HG03565 (cell line): ENCODE measurements around the gene OTULINL.
"Not testable (repeated sequence)": the region's sequence is repeated elsewhere in the genome, so short reads cannot be mapped to it uniquely, and the experiment has no call there.

Experiments
- ATAC-seq: cut with Tn5 transposase; IDR thresholded peaks from one replicate; pipeline ENCODE4 v1.9.1; 2021; ENCODE audit warnings: mild to moderate bottlenecking, moderate library complexity; ENCODE audit not compliant: unreplicated experiment

Gene OTULINL

GRCh38 chr5:14581106-14581890 lies at the start of gene OTULINL:
Gene OTULINL, plus strand, starts transcription at chr5:14581792. Its CDS starts 103 bp downstream, at chr5:14581895.
- peak; percentile 95 for ATAC-seq

DNA sequence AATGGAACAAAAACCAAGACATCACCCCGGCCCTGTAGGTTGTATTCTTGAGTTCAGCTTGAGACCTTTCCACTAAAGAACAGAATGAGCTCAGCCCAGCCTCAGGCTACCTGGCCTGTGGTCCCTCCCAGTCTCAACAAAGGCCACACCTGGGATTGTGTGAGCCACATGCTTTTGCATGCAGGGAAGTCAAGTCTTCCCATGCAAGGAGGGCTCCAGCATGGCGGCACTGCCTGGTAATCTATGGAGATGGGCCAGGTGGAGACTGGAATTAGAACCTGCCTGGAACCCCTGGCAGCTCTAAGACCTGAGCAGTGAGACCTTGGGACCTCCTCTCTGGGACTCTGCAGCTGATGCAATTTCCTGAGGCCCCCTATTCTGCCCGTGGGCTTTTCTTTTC lies 49.4 kb upstream of the OTULINL start:
- ATAC-seq: no peak

DNA sequence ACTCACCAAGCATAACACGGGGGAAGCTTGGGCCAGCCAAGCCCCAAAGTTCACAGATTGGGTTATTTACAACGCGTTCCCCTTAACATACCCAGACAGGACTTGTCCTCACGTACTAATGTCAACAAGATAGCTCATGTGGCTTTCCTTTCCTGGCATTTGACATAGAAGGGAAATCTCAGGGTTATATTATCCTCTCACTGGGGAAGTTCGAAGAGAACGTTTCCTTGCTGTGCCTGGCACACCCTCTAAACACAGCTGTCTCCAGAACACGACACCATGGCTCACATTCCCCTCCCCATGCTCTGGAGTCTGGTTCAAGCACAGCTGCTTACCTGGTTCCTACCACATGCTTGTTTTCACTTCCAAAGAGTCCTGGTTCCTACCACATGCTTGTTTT lies 46.8 kb upstream of the OTULINL start:
- no peak for ATAC-seq

GRCh38 chr5:14545308-14545707 lies 36.3 kb upstream of the OTULINL start:
- no peak for ATAC-seq

DNA sequence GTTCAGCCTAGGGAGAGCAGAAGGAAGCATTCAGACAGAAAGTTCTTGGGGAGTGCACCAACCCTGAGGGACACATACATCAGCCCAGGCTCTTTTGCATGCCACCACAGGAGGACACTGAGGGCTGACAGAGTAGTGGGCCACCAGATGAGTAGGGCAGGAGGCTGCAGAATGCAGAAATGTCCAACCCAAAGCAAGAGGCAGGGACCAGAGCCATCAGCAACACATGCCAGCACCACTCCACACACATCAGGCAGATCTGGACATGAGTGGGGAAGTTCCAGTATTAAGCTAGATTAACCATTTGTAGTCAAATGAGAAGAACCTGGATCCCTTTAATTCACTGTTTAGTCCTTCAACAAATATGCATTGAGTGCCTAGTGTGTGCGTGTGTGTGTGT lies 35.7 kb upstream of the OTULINL start:
- no peak for ATAC-seq

DNA sequence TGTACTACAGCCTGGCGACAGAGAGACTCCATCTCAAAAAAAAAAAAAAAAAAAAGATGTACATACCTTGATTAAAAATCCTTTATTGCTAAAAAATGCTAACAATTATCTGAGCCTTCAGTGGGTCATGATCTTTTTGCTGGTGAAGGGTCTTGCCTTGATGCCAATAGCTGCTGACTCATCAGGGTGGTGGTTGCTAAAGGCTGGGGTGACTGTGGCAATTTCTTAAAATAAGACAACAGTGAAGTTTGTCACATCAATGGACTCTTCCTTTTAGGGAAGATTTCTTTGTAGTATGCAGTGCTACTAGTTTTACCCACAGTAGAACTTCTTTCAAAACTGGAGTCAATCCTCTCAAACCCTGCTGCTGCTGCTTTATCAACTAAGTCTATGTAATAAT lies 33.9 kb upstream of the OTULINL start:
- no peak for ATAC-seq

- ATAC-seq: no peak
These were observed 30.4 kb upstream of the OTULINL start for GRCh38 chr5:14551211-14551610.

GRCh38 chr5:14552017-14552416 lies 29.6 kb upstream of the OTULINL start:
- no peak for ATAC-seq

DNA sequence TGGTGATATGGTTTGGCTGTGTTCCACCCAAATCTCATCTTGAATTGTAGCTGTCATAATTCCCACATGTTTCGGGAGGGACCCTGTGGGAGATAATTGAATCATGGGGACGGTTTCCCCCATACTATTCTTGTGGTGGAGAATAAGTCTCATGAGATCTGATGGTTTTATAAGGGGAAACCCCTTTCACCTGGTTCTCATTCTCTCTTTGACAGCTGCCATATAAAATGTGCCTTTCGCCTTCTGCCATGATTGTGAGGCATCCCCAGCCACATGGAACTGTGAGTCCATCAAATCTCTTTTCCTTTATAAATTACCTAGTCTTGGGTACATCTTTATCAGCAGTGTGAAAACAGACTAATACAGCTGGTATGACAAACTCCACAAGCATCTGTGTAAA lies 27.3 kb upstream of the OTULINL start:
- not testable (repeated sequence) for ATAC-seq

GRCh38 chr5:14556015-14556414 lies 25.6 kb upstream of the OTULINL start:
- ATAC-seq: no peak

GRCh38 chr5:14557203-14557770 lies 24.3 kb upstream of the OTULINL start:
- no peak for ATAC-seq

DNA sequence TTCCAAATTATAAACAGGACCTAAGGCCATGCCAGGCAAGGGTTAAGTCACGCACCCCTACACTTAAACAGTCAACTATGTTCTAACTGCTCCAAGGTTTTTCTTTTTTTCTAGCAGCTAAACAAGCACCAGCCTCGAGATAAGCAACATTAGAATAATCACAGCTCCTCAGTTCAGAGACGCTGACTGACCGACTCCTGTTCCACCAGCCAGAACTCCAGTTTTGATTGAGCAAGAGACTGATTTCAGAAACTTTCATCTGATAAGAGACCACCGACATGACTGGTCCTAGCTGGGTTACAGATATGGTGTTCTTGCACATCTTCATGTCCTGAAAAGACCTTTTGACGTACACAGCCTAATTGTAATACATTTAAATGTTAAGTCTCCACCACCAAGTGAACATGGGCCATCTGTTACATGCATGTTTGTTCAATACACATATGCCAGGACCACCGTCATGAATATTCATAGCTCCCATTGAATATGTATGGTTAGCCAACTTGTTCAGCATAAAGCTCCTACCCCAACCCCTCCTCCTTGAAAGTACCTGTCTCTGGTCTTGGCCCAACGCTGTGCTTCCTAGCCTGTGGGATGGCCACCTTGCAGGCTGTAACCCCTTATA lies 23.7 kb upstream of the OTULINL start:
- ATAC-seq: no peak

DNA sequence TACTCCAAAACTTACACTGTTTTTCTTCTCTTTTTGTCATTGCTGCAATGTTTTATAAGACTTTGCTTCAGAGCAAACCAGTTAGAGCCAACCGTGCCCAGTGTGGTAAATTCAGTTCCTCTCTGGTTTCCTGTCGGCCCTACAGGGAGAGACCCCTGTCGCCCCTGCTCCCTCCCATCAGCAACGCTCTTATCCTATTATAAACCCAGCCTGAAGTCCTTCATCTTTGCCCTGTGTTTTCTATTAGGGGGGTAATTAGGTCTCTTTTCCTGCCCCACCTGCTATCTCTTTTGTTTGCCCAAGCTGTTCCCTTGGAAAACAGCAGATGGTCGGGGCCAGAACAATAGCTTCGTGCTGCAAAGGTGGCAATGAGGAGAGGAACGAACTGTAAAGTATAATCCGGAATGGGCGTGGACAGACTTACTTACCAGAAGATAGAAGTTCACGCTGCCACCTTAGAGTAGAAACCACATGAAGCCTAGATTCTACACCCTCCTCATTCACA lies 21.4 kb upstream of the OTULINL start:
- no peak for ATAC-seq

DNA sequence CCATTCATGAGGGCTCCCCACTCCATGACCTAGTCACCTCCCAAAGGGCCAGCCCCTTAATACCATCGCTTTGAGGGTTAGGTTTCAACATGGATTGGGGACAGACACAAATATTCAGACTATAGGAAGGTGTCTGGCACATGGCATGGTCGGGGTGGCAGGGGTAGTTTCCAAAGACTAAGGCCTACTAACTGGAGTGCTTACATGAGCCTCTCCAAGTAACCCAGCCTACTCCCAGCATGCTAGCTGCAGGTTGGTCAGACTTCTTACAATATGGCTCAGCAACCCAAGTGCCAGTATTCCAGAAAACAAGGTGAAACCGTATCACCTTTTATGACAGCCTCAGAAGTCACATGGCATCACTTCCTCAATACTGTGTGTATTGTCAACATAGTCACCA lies 19.9 kb upstream of the OTULINL start:
- ATAC-seq: no peak

DNA sequence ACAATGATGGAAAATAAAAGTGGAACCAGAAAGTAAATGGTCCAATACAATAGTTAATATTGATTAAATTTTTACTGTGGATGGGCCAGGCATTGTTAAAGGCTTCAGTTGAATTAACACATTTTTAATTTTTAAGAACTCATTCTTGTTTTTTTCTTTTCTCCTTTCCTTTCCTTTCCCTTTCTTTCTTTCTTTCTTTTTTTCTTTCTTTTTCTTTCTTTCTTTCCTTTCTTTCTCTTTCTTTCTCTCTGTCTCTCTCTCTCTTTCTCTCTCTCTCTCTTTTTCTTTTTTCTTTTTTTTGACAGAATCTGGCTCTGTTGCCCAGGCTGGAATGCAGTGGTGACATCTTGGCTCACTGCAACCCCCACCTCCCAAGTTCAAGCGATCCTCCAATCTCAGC lies 13.3 kb upstream of the OTULINL start:
- ATAC-seq: no peak

DNA sequence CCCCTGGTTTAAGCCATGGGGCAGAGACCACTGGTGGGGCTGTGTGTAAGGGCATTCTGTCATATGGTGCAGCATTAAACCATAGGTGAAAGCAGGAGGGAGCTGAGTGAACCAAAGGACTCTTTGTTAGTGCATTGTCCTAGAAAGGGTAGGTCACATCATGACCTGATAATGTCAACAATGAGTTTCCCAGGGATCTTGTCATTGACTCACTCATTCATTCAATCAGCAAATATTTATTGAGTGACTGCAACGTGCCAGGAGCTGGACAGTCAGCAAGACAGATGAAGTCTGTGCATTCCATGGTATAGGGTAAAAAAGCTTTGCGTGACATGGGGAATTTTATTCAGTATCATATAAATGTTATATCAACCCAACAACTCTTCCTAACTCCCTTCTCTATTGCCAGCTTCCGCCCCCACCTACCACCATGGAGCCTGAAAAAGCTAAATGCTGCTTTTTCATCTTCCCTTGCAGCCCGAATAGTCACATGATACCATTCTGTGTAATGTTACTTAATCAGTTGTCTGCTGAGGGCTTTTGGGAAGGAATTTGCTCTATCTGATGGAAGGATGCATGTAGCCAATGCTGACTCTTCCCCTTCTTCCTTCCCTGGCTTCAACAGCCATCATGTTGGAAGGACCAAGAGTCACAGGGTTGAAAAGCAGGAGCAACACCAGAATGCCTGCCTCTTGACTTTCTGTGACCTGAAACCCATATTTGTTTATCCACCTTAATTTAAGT lies 11.5 kb upstream of the OTULINL start:
- no peak for ATAC-seq

GRCh38 chr5:14571901-14572300 lies 9.7 kb upstream of the OTULINL start:
- no peak for ATAC-seq

- no peak for ATAC-seq
These were observed 9.2 kb upstream of the OTULINL start for GRCh38 chr5:14572385-14572784.

DNA sequence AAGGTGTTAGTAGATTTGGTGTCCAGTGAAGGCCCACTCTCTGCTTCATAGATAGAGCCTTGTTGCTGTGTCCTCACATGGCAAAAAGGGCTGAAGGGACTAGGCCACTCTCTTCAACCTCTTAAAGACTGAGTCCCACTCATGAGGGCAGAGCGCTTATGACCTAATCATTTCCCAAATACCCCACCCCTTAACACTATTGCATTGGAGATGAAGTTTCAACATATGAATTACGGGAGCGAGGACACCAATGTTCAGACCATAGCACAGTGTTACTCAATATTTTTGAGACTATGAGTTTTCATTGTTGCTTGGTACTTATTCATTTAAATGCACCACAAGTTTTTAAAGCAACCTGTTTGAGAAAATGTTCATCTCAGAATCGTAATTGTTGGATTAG lies 8.8 kb upstream of the OTULINL start:
- ATAC-seq: no peak

- ATAC-seq: no peak
These were observed 7.5 kb upstream of the OTULINL start for GRCh38 chr5:14574096-14574495.

DNA sequence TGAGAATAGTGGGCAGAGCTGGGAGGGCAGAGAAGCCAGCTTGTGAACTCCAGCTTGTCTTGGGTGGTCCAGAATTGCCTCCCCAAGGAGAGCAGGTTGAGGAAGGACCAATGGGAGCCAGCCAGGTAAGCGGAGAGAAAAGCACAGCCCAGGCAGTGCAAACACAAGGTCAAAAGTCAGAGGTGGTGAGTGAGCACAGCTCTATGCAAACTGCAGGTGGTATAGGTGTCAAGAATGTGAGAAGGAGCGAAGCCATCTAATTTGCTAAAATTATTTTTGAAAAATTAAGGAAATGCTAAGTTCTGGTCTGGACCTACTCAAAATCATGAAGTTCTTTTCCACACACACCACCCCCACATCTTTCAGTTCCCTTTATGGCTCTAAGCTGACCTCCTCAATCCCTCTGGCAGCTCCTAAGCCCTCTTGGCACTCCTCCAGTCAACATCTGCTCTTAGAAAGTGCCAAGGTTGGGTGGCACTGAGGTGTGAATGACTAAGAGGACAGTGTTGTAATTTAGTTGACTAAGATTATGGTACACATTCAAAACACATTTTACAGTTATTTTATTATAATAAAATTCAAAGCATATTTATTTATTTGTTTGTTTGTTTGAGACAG lies 6.6 kb upstream of the OTULINL start:
- ATAC-seq: no peak
